Hematopoietic multipotent progenitor cell treated with erythropoietin and hydrocortisone succinate and interleukin-3 and kit ligand, for 15 days (in vitro differentiated cells): ENCODE results near the gene VAT1.
A peak's percentile ranks its signal among the peaks of the same experiment; 100 is the strongest.

ENCODE experiments used
- DNase-seq: peaks from one replicate; pipeline ENCODE4 v3.0.0-alpha.2; 2015; ENCODE audit warnings: low spot score

VAT1 gene

DNA sequence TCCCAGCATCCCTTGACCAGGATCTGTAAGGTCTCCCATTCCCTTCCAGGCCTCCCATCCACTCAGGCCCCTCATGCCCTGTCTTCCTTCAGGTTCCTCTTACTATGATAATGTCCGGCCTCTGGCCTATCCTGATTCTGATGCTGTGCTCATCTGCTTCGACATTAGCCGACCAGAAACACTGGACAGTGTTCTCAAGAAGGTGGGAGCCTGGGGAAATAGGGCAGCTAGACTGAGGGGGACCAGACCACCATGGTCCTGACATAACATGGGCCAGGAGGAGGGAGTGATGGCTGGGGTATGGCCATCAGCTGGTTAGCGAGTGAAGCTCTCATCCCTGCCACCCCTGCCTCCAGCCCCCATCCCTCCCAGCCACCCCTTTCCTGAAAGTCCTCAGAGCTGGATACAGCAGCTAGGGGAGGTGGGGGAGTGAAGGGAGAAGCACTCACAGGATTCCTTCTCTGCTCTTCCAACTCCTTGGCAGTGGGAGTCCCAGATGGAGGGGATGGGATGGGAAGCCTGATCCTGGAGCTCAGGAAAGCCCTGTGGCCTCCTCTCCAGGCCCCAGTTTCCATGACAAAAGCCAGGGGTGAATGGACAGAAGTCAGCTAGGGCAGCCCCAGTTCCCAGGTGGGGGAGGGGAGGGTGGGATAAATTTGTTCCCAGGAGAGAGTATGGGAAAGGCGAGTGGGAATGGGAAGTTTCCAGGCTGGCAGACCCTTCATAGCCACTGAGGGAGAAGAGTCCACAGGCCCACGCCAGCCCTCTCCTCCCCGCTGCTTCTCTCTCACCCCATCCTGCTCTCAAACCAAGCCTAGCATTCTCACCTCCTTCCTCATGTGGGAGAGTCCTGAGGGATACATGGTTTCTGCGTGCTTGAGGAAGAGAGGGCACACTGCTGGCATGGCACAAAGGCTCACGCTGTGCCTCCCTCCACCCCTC is 5.2 kb upstream of the VAT1 start:
- no peak for DNase-seq

DNA sequence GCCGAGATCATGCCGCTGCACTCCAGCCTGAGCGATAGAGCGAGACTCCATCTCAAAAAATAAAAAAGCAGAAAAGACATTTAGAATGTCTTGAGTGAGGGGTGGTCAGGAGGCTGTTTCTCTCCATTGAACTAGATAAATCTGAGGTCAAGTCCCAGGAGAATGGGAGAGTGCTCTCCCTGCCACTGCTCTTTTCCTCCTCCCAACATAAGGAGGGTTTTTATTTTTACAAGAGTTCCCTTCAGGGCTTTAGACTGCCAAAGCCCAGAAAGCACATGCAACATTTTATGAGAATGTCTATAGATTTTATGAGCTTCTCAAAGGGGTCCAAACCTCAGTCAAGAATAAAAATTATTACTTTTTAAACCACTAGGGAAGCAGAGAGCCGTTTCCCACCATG is 4.4 kb upstream of the VAT1 start:
- no peak for DNase-seq

DNA sequence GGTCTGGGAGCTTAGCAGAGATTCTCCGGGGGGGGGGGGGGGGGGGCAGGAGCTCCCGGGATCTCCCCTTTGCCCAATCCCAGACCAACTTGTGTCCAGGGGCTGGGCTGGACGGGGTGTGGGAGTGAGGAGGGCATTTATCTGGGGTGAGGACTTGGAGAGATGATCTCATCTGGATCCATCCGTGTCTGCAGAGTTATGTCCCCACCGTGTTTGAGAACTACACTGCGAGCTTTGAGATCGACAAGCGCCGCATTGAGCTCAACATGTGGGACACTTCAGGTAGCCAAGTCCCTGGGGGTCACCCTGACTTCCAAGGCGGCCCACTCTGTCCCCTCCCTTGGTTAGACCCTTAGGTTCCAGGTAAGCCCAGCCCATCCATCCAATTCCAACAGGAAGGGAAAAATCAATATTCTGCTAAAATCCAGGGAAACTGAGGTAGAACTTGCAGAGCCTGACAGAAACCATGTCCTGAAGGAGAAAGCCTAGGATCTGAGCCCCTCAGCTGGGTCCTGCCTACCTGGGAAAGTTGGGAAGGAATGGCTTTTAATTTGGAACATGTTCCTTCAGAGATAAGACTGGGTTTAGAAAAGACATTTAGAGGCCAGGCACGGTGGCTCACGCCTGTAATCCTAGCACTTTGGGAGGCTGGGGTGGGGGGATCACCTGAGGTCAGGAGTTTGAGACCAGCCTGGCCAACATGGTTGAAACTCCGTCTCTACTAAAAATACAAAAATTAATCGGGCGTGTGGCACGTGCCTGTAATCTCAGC is 3.8 kb upstream of the VAT1 start:
- no peak for DNase-seq

DNA sequence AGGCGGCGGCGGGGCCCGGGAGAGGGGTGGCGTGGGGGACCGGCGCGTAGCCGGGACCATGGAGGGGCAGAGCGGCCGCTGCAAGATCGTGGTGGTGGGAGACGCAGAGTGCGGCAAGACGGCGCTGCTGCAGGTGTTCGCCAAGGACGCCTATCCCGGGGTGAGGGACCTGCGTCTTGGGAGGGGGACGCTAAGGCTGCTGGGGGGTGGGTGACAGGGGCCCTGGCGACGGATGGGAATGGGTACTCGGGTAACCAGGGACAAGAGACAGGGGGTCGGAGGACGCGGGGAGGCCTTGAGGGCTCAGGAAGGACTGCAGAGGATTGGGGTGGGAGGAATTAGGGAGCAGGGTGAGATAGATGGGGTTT is 3.1 kb upstream of the VAT1 start:
- DNase-seq, result no peak

DNA sequence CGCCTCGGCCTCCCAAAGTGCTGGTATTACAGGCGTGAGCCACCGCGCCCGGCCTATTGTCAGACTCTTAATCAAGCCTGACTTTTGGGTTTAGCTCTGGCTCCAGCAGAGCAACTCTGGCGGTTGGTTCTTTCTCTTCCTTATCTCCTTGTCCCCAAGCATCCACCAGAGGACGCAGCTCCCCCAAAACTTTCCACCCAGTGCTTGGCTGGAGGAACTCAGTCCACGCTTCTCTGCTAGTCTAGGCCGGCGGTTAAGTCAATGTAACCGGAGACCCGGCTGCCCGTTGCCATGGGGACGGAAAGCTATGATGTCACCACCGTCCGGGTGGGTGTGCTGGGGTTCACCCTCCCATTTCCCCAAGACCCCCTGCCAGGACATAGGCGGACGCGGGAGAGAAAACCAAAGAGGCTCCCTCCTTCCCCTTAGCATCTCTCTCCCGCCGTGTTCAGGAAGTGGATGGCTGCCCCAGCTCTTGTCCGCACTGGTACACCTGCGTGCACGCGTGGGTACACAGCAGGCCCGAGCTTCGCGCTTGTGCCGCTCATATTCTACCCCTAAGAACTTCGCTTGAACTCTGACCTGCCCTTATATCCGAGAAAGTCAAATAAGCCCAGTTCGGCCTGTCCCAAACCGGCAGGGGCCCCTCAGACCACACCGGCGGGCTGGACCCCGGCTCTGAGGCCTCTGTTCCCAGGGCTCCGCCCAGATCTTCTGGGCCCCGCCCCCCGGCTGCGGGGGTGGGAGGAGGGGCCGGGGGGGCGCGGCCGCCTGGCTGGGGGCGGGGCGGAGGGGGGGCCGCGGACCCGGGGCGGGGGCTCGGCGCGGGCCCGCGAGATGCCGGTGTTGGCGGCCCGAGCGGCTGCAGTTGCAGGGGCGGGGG is 2.5 kb upstream of the VAT1 start, which contains the start of gene RND2:
RND2 (plus strand) TSS at position 825 of the 883 bp plus-strand sequence. CDS start 117 bp downstream, outside the sequence.
- DNase-seq, result peak; percentile 61

DNA sequence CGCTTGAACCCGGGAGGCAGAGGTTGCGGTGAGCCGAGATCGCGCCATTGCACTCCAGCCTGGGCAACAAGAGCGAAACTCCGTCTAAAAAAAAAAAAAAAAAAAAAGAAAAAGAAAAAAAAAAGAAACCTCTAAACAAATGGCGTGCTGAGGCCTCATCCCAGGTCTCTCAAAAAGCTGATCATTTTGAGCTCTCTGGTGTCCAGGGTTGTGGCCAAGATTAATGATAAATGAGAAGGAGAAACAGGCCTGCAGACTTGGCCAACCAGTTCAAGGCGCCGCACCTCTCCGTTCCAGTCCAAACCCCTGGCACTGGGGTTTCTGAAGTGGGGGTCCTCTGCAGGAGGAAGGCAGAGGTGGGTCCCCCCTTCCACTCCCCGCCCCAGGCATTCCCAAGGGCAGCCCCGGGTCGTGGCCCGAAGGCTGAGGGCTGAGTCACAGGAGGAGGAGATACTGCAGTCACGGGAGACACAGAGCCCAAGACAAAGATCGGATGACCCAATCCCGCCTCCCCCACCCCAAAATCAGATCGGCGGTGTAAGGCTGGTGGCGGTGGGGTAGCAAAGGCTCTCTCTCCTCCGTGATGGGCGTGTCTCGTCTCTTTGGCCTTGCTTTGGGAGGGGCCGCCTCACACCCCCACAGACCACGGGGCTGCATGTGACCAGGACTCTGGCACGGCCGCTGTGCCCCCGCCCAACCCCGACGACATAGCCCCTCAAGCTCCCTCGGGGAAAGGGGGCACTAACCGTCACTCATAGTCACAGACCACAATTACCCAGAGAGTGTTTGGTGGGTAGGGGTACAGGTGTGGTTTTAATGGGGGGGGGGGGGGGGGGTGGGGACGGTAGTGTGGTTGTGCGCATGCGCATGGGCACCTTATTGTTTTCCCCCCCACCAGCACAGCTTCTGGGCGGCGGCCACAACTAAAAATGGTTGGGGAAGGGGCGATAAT is 1.1 kb downstream of the VAT1 start:
- no peak for DNase-seq

DNA sequence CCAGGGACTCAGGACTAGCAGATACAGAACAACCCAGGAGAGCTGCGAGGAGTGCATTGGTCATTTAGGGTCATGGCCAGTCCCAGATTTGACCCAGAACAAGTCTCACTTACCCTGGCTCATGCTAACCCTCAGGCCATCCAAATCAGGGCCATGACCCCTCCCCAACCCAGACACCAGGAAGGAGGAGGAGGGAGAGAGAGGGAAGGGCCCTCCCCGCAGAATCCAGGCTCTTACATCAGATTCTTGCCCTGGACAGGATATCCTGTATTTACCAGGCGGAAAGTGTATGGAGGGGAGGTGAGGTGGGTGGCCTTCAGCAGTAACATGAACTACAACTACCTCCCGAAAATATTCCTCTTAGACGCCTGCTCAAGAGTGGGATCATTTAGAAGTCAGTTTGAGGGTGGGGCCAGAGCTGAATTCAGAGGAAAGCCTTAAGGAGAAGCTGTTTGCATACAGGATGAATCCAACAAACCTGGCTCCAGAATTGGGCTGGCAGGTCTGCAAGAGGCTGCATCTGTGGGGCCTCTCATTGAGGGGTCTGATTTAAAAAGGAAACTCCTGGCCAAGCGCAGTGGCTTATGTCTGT is 2.1 kb downstream of the VAT1 start:
- no peak for DNase-seq

DNA sequence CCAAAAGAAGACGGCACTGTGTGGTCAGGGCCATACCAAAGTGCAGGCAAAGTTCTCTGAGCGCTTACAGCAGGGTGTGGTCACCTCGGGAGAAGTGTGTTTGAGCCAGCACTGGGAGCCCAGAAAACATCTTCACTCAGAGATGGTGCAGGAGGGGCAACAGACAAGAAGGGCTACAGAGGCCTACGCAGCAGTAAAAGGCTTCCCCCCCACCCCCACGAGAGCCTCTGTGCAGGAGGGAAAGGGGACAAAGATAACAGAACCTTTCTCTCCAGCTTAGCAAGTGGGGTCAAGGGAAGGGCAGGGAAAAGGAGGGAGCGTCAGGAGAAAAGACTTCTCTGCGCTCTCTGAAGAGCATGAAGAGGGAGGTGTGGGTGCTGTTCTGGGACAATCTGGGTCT is 2.8 kb downstream of the VAT1 start:
- DNase-seq, result no peak

DNA sequence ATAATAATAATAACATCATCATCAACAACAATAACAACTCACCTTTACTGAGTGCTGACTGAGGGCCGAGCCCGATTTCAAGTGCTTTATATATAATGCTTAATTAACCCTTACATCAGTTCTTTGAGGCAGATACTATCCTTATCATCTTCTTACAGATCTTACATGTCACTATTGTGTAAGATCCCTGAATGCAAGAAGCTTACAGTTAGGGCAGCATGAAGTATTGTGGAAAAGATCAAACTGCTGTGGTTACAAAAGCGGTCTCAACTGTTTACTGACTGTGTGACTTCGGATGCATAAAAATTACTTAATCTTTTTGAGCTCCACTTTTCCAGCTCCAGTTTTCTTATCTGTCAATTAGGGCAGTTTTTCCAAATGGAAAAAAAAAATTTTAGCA is 3.3 kb downstream of the VAT1 start:
- DNase-seq, result no peak

DNA sequence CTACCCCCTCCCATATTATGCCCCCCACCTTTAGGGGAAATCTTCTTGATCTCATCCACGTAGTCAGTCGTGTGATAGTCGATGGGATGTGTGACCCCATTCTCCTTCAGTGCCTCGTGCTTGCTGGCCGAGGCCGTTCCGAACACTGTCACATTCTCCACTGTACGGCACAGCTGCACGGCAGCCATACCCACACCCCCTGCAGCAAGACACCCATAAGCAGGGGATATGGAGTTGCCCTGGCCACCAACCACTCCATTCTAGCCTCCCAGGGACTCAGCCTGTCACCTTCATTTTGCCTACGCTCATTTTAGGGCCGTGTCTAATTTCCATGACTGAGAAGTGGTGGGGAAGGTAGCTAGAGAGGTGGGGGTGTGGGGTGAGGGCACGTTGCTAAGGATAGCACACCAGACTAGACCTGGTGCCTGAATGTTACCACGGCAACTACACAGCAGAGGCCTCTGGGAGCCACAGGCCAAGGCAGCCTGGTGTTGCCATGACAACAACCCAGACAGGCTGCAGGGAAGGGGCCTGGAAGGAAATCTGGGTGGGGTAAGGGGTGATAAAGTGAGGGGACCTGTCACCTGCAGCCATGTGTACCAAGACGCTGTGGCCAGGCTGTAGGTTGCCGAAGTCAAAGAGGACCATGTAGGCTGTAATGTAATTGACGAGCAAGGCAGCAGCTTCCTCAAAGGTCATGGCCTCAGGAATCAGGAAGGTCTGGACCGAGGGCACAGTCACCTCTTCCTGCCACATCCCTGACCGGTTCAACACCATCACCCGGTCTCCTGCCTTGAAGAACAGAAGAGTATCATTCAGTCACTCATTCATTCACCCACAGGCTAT is 4.0 kb downstream of the VAT1 start:
- no peak for DNase-seq

DNA sequence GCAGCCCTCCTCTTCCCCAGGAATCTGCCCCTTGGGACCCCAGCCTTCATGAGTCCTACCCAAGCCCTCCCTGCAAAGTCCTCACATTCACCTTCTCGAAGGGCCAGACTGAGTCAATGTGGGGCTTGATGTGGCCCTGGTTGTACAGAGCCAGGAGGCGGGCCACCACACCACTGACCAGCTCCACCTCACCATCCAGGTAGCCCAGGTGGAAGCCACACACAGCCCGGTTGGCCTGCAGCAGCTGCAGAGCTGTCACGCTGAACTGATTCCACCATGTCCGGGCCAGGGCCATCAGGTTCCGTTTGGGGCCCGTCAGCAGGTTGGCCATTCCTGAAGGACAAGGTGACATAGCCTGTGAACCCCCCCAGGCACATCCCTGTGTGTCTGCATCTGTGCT is 6.0 kb downstream of the VAT1 start:
- no peak for DNase-seq

DNA sequence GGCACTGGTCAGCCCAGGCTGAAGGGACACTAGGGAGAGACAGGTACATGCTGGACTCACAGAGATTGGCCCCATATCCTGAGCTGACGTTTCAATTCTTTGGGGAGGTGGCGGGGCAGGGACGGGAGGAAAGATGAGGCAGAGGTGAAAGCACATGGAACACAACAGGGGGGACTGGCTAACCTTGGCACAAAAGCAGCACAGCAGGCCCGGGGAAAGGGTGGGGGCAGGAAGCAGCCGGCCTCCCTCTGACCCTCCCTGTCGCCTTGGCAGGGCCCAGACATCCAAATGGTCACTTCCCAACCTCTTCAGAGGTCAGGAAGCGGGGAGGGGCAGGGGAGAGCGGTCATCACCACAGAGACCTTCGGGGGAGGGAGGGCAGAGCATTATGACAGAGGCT is 6.6 kb downstream of the VAT1 start:
- no peak for DNase-seq

DNA sequence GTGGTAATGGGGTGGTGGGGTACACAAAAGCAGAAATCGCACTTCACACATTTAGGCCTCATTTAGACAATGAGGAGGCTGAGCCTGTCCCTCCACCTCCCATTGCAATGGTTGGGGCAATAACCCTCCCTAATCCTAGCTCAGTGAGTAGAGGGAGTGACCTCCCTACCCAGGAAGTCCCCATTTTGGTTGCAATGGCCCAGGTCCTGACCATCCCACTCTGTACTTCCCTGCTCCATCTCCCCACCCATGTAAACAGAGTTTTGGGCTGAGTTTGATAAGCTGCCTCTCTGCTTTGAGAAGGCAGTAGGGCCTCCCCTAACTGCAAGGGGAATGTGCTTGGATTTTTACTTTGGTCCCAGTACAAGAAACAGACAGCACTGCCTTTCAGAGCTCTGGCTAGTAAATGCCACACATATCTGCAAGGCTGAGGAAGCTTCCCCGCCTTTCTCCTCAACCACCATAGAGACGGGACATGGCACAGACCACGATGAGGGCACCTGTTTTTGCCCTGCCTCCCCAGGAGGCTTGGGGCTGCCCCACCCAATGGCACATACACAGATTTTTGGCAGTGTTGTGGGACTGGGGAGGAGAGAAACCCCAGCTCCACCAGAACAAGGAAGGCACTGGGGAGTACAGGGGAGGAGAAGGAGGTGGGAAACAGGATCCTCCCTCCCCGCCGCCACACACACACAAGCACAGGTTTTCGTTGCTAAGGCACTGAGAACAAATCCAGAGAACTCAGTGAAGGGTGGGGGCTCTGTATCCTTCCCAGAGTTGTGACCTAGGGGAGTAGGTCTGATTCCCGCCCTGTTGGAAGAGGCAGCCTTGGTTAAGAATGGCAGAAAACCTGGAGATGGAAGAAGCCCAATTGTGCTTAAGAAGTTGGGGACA is 7.3 kb downstream of the VAT1 start:
- no peak for DNase-seq

DNA sequence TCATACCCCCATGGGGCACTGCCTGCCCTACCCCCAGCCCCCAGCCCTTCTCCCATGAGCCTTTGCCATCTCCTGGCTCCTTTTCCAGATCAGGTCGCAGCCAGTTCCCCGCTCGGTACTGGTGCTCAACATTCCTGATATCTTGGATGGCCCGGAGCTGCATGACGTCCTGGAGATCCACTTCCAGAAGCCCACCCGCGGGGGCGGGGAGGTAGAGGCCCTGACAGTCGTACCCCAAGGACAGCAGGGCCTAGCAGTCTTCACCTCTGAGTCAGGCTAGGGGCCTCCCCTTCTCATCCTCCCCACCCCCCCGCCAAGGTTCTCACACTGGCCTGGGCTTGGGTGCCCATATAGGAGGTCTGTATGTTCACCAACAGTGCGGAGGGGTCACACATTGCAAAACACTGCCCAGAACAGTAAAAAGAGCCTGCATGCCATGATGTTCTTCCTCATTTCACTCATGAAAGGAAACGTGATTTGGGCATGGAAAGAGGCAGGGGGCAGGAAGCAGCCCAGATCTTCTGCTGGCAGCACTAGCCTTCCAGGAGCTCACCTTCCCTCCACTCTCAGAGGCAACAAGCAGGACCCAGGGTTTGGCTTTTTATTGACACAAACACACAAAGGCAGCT is 8.1 kb downstream of the VAT1 start:
- no peak for DNase-seq

DNA sequence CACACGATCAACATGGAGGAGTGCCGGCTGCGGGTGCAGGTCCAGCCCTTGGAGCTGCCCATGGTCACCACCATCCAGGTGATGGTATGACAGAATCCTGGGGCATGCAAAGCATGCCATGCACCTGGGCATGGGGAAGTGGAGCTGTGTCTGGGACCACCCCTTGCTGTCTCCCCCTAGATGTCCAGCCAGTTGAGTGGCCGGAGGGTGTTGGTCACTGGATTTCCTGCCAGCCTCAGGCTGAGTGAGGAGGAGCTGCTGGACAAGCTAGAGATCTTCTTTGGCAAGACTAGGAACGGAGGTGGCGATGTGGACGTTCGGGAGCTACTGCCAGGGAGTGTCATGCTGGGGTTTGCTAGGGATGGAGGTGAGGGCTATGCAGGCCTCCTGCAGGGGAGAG is 8.9 kb downstream of the VAT1 start:
- DNase-seq, result no peak

DNA sequence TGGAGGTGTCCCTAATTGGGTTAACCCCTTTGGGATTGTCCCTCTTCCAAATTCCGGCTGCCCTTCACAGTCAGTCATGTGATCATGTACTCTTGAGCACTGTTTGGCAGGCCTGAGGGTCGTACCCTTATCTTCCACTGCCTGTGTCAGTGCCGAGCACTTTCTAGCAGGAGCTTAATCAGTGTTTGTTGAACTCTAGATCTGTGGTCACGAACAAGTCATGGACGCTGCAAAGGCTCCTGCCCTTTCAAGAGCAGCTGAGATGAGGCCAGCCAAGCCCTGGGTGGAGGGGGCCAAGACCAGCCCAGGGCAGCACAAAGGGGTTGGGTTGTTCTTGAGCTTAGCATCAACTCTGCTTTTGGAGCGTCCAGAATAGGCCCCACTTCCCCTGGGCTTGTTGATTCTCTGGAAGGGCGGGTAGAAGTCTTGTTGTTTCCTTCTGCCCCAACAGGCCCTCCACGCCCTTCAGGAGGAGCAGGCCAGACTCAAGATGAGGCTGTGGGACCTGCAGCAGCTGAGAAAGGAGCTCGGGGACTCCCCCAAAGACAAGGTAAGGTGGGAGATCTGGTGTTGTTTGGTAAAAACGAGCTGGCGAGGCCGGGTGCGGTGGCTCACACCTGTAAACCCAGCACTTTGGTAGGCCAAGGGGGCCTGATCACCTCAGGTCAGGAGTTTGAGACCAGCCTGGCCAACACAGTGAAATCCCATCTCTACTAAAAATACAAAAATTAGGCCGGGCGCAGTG is 10.3 kb downstream of the VAT1 start:
- DNase-seq, result no peak

DNA sequence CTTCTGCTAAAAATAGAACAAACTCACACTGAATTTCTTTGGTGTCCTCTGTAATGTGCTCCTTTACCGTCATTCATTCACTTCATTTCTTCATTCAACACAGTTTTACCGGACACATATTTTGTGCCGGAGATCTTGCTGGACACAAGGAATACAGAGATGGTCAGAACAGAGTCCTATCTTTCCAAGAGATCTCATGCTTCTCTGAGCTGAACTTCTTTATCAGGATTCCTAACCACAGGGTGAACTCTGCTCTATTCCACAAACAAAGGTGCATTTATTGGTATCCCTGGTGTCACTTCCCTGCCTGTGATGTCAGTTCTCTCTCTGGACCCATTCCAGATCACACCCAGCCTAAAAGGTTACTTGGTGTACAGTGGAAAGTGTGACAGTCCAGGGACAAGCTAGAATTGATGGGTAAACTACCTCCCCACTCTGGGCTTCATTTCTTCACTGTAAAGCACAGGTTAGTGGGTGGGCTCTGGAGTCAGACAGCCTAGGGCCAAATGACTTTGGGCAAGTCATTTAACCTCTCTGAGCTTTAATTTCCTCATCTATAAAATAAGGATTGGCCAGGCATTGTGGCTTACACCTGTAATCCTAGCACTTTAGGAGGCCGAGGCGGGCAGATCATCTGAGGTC is 11.4 kb downstream of the VAT1 start:
- DNase-seq, result no peak
